ENCODE measurements around the gene CD55.
"Not testable (repeated sequence)": the region's sequence is repeated elsewhere in the genome, so short reads cannot be mapped to it uniquely, and the experiment has no call there.

The CD55 gene

GRCh38 chr1:207306023-207306422, 15.5 kb upstream of the CD55 start:
- DNase-seq = no peak

GRCh38 chr1:207306603-207307002, 14.9 kb upstream of the CD55 start:
- no peak for DNase-seq

- DNase-seq = no peak
Observed at GRCh38 chr1:207308451-207309190, 12.9 kb upstream of the CD55 start.

GRCh38 chr1:207309745-207310273, 11.7 kb upstream of the CD55 start:
- no peak for DNase-seq

DNA sequence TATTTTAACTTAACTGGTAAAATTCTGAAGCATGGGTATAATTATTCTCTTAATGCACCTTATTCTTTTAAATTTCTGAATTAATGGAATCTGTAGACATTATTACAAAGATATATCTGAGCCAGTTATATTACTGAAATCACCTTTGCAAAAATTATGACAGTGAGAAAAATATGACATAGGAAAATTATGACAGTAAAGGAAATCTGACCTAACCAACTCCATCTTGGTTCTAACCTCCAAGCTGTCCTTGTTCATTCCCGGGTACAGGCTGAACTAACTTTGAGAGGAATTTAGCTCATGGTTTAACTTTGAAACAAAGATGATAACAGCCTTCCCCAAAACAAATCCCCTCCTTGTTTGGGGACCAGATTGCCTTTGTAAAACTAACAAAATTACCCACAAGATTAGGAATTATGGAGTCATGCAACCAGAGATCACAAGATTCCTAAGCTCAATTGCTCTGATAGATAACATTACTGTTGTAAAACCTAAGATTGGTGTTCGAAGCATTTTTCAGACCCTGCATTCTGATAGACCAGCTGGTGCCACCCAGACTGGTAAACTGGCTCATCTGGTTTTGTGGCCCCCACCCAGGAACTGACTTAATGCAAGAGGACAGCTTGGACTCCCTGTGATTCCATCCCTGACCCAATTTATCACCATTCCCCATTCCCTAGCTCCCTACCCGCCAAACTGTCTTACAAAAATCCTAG, 9.4 kb upstream of the CD55 start:
- no peak for DNase-seq

GRCh38 chr1:207312604-207312920, 8.9 kb upstream of the CD55 start:
- DNase-seq = no peak

GRCh38 chr1:207313131-207313530, 8.3 kb upstream of the CD55 start:
- no peak for DNase-seq

GRCh38 chr1:207314816-207315215, 6.7 kb upstream of the CD55 start:
- no peak for DNase-seq

DNA sequence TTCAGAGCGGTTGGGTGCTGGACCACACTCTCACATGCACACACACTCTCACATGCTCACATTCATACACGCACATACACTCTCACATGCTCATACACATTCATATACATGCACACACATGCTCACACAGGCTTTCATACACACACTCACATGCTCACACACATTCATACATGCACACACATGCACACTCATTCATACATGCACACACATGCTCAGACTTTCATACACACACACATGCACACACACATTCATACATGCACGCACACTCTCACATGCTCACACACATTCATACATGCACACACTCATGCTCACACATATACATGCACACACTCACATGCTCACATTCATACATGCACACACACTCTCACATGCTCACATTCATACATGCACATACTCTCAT, 6.0 kb upstream of the CD55 start:
- DNase-seq = no peak

DNA sequence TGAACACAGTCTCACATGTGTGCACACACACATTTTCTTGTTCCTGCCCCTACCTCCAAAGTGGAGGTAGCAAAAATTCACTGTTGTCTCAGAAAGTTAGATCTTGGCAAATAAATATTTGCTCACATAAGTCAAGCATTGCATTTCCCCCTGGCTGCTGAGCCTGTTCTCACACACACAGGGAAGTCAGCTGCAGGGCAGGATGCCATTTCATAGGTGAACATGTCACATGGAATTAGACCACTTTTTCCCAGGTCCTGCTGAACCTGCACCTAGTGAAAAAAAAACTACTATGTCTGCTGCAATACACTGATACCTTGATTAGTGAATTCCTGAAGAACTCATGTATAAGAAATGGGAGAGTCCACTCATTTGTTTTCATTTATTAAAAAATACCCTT, 5.3 kb upstream of the CD55 start:
- no peak for DNase-seq

DNA sequence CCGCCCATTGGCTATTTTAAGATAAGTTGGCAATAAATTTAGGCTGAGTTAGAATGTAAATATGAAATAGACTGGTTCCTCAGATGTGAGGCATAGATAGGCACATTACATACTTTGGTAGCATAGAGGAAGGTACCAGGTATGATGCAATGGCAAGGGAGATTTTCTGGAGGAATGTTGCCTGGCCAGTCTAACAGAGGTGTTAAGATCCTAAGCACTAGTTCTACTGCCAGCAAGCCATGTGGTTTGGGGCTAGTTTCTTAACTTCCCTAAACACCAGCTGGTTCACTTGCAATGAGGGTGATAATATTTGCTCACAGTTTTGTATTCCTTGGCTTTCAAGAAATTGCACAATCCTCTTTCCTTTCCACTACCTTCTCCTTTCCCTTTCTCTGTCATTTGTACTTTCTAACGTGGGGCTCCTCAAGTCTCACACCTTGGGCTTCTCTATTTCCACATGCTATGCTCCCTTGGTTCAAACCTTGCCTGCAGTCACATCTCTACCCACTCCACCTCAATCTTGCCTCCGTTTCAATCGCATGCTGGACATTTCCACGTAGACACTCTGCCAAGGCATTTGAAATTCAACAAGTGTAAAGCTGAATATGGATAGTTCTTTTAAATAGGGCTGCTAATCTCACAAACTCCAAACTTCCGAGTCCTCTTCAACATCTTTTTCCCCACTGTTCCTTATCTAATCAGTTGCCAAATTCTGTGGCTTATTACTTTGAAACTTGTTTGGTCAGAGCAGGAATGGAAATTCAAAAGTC, 4.7 kb upstream of the CD55 start:
- DNase-seq = no peak

DNA sequence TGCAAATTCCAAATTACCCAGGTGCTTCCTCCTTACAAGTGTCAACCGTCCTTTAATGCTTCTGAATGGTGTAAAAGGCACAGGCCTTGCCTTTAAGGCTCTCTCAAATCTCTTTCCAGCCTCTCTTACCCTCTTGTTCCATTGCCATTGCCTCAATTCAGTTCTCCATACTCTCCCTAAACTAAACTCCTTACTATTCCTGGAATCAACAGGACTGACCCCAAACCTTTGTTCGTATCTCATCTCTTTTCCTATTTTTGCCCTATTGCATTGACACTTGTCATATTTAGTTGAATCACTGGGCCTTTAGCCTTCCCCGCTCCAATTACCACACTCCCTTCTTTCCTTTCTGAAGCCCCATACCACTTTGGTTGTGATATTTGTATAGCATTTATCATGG, 3.9 kb upstream of the CD55 start:
- no peak for DNase-seq

- DNase-seq = no peak
Observed at GRCh38 chr1:207318072-207318619, 3.3 kb upstream of the CD55 start.

DNA sequence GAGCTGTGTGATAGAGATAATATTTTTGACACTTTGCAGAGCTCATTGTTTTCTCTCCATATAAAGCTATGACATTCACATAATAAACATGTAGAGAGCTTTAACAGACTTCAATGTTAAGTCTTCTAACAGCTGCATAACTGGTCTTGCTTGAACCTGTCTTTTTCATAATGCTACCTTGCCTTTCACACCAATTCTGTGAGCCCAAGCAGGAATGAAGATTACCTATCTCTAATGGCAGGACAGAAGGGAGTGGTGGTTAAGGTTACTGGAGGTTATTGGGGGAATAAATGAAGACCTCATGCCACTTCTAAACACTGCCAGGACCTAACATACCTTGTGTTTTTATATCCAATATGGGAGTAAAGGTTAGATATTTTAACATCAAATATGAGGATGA, 2.3 kb upstream of the CD55 start:
- DNase-seq = no peak

DNA sequence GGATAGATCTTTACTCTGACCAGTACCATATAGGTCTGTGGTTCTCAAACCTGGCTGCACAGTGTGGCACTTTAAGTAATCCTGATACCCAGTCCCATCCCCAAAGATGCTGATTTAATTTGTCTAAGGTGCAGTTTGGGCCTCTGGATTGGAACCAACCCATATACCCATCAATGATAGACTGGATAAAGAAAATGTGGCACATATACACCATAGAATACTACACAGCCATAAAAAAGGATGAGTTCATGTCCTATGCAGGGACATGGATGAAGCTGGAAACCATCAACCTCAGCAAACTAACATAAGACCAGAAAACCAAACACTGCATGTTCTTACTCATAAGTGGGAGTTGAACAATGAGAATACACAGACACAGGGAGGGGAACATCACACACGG, 1.4 kb upstream of the CD55 start:
- not testable (repeated sequence) for DNase-seq

GRCh38 chr1:207321790-207322645, 540 bp downstream of the CD55 start:
- DNase-seq = no peak

GRCh38 chr1:207323425-207324225, 2.1 kb downstream of the CD55 start:
- DNase-seq = no peak

GRCh38 chr1:207328004-207328403, 6.5 kb downstream of the CD55 start:
- DNase-seq = no peak

DNA sequence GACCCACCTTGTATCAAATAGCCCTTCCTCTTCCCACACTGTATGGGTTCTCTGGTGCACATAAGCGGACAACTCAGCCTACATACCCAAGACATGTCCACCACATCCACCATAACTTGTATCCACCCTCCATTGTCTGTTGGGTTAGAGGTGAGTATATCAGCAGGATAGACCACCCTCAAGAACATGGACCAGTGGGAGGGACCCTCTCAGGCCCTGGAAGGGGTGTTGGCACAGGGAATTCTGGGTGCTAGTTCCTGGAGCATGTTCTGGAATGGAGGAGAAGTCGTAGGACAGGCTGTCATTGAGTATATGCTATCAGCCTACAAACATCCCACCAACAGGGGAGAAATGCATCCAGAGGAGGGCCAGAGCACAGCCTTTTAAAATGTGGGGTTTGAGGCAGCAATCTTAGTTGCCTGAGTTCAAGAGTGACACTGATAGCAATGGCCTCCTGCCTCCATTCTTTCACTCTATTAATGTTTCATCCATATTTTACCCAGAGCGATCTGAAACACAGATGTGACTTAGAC, 7.5 kb downstream of the CD55 start:
- no peak for DNase-seq

DNA sequence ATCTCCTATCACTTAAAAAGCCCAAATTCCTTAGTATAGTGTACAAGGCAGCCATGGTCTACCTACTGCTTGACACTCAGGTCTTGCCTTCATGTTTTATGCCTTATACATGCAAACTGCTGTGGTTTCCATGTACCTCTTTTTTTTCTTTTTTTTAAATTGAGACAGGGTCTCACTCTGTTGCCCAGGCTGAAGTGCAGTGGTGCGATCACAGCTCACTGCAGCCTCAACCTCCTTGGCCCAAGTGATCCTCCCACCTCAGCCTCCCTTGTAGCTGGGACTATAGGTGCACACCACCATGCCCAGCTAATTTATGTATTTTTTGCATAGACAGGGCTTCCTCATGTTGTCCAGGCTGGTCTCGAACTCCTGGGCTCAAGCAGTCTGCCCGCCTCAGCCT, 8.0 kb downstream of the CD55 start:
- DNase-seq = no peak

DNA sequence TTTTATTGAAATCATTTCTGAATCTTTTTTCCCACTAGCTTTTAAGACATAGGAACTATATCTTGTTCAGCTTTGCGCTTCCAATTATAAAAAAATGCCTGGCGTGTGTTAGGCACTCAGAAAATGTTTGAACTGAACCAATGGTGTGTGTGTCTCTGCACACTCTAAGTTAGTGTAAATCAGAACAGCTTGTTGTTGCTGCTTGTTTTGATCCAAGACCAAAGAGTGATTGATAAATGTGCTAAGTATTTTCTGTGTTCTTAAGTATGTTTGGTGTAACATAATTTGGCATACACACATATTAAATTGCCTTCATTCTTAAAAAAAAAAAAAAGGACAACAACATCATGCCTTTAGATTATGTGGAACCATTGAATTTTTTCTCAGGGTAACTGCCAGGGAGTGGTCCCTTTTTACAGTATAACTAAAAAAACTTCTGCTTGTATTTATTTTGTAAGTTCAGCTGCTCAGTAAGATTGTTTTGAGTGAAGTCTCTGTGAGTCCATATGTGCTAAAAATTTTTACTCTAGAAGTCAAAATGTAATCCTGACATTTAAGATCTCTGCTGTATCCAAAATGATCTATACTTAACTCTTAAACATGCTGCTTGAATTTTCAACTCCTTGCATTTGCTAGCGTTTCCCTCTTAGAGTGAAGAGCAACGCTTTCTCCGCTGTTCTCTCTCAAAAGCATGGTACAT, 8.7 kb downstream of the CD55 start:
- no peak for DNase-seq

Measured in left hindlimb (tissue), 1 donor.